Lower leg skin (tissue), 3 donors: ENCODE data around the gene HLA-DMA.

Experiments
- POLR2A ChIP-seq, 2 donors: fragments of 450-650 bp; IDR thresholded peaks; one replicate each; pipeline ENCODE4 v1.6.1; 2016 to 2017; ENCODE audit warnings: antibody characterized with exemption in 2 of 2, mild to moderate bottlenecking in 1 of 2, moderate library complexity in 1 of 2
- TF ChIP-seq, protein P1 (sequence below), 3 donors: fragments of 450-650 bp; IDR thresholded peaks; one replicate each; pipeline ENCODE4 v1.5.1; 2016; ENCODE audit warnings: antibody characterized with exemption in 3 of 3, mild to moderate bottlenecking in 3 of 3, moderate library complexity in 2 of 3

DNA sequence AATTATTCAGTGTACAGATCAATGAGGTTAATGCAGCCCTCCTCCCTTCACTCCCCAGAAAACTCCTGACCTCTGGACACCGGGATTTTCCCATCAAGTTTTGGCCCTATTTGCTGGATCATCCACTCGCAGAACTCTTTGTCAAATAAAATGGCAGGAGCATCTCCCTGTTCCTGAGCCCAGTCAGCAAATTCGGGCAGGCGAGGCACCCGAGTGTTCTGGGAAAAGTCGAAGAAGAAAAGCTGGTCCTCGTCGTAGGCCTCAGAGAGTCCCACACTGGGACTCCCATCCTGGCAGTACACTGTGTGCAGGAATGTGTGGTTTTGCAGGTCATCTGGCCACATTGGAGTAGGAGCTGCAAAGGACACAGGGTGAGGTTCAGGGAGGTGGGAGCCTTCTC, 2.4 kb downstream of the HLA-DMA start:
- TF ChIP-seq, protein P1, sequence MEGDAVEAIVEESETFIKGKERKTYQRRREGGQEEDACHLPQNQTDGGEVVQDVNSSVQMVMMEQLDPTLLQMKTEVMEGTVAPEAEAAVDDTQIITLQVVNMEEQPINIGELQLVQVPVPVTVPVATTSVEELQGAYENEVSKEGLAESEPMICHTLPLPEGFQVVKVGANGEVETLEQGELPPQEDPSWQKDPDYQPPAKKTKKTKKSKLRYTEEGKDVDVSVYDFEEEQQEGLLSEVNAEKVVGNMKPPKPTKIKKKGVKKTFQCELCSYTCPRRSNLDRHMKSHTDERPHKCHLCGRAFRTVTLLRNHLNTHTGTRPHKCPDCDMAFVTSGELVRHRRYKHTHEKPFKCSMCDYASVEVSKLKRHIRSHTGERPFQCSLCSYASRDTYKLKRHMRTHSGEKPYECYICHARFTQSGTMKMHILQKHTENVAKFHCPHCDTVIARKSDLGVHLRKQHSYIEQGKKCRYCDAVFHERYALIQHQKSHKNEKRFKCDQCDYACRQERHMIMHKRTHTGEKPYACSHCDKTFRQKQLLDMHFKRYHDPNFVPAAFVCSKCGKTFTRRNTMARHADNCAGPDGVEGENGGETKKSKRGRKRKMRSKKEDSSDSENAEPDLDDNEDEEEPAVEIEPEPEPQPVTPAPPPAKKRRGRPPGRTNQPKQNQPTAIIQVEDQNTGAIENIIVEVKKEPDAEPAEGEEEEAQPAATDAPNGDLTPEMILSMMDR (IDR thresholded peaks at IDR 0.05) = no peak
- TF ChIP-seq POLR2A (IDR thresholded peaks at IDR 0.05) = no peak
